Measurements from ENCODE around the gene HTRA2.
"Not testable (repeated sequence)": the region's sequence is repeated elsewhere in the genome, so short reads cannot be mapped to it uniquely, and the experiment has no call there.

HTRA2 gene

DNA sequence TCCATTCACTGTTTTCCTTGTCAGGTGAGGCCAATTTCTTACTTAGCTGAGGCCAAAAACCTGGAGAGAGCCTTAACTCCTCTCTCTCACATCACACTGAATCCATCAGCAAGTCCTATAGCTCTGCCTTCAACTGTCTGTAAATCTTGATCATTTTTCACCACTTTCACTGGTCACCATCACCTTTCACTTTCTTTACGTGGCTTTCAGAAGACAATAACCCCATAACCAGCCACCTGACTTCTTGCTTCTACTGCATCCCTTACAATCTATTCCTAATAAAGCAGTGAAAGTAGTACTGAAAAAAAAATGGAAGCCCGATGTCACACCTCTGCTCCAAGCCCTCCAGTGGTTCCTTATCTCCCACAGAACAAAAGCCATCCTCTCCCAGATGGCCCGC is 16.3 kb downstream of the HTRA2 start:
- no peak for DNase-seq

DNA sequence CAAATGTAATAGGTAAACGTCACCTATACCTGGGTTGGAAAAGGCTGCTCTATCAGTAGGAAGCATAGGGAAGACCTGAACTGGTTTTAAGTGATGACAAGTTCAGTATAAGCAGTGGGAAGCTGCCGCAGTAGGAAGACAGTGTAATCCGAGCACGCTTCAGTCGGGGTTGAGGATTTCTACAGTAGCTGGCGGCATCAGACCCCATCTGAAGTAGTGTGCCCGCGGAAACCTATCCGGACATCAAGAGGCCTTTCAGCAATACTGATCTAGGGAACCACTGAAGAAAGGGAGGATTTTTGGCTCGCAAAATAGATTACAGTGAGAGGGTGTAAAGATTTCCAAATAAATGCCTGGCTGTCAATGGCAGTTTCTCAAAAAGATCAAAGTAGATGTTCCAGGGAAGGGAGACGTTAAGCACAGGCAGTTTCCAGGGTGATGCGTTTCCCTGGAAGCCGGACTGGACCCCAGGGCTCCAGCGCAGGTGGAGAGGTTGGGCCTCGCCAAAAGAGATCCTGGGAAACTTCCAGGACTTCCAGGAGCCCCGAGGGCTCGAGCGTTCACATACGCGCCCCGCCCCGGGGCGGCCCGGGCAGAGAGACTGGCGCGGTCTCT is 18.7 kb downstream of the HTRA2 start:
- no peak for DNase-seq

DNA sequence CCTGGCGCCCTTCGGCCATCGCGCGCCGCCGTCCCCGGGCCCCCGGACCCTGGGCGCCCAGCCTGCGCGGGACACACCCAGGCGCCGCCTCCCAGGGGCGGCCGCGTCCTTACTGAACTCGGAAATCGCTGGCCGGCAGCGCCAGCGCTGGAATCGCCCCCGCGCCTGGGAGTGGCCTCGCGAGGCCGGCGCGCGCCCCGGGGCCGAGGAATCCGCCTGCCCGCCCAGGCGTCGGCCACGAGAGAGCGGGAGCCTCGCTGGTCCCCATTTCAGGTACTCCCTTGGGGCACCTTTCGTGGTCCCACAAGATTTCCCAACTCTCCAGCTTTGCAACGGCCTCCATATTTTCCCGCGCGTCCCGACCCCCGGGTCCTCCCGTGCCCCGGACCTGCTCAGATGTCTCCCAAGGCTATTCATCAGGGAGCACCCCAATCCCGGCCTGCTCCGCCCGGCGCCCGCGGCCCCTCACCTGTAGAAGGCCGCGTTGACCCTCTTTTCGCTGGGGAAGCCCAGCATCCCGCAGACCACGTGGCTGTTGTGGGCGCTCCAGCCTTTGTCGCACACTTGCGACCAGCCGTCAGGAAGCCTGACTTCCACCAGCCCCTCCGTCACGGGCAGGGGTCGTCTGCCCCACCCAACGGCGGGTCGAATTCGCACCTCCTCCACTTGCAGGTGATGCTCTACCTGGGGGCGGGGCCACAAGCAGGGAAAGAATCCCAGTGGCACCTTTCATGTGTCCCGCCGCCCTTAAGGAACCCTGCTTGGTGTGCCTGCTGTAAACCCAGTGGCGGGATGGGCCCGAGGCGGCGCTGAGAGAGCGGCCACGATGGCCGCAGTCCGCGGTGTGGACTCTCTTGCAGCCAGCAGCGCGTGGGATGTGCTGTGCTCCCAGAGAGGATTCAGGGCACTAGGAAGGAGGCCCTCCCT is 19.4 kb downstream of the HTRA2 start:
- peak; percentile 86 for DNase-seq

DNA sequence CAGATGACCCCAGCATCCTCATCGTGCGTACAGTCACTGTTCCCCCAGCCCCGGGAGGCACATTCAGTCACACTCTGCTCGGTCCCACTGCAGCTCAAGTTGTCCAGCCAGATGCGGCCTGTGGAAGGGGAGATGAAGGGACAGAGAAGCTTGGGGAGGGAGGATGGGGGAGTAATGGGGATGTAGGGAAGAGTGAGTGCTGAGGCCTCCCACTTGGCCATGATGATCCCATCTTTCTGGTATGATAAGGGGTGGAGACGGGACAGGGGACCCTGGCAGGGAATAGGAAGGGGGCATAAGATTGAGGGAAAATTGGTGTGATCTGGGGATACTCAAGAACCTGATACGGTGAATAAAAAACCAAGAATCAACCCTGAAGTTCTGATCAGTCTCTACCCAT is 20.5 kb downstream of the HTRA2 start:
- no peak for DNase-seq

DNA sequence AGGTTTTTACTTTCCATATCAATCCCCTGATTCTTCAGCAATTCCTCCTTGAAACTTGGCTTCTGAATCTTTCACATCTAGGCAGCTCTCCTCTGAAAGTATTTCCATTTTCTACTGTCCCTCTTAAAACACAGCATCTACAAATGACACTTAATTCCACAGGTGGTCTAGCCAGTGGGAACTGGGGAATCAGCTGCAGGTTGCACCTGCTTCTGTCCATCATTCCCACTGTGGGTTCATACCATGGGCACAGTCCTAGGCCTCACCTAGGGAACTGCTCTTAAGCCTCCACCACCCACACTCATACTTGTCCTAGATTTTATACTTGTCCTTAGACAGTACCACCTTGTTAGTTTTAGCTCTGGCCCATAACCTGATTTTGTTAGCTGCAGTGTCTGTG is 21.8 kb downstream of the HTRA2 start:
- DNase-seq = no peak

DNA sequence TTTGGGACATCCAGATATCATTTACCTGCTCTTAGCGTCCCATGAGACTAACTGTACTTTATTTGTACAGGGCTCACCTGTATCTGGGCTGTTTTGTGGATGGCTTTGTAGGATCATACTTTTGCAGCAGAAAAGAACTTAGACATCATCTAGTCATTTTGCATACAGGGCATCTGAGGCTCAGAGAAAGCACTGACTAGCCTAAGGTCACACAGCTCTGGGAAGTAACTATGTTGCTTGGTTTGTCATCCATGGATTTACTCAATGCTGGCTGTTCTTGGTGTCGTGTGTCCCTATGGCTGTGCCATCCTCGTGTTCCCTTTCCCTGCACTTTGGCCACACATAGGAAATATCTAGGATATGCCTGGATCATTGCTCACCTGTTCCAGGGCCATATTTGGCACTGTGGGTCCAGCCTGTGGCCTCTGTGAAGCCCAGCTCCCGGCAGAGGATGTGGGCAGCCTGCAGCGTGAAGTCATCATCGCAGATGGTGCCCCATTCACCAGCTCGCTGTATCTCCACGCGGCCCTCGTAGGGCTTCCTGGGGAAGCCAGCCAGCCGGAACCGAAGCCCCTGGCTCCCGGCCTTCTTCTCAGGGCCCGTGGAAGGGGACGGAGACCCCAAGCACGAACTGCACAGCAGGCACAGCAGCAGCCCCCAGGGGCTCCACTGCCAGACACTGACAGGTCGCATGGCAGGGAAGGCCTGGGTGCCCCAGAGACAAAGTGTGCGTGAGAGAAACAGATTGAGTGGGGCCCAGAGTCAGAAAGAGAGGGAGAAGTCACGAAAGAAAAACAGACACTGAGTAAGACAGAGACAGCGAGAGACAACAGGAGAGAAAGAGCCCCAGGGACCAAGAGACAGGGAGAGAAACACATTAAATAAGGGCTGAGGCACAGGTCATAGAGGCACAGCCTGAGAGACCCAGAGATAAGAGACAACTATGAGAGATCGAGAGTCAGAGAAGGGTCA is 22.5 kb downstream of the HTRA2 start:
- DNase-seq = no peak

DNA sequence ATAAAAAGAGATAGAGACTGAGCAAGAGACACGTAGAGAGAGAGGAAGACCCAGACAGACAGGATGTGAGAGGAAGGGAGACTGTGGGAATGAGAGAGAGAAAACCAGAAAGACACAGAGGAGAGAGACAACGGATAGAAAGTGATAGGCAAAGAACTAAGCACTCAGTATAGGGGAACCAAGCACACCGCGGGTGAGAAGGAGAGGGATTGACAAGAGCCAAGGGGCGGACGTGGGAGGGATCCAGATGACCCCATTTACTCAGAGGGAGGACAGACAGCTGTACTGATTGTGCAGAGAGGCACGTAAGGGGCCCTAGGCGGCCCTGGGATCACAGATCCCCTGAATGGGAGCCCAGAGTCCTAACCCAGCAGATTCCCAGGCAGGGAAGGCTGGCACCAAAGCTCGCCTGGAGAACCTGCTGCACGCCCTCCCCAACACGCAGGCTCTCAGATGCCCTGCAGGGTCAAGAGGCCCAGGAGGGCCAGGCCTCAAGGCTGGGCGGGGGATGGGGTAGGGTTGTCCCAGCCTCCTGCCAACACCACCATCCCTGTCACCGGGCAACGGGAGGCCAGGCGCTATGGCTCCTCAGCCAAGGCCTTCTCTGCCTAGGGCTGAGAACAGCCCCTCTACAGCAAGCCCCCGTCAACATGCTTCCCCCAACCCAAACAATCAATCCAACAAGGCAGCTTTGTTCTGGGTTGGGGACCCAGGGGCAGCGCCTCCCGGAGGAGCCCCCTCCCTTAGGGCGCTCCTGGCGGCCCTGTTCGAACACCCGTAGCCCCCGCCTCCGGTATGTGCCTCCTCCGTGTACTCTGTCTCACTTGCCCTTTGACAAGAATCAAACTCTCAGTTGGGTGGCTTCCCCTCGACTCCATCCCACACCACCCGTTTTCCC is 23.4 kb downstream of the HTRA2 start:
- DNase-seq = peak; percentile 48

DNA sequence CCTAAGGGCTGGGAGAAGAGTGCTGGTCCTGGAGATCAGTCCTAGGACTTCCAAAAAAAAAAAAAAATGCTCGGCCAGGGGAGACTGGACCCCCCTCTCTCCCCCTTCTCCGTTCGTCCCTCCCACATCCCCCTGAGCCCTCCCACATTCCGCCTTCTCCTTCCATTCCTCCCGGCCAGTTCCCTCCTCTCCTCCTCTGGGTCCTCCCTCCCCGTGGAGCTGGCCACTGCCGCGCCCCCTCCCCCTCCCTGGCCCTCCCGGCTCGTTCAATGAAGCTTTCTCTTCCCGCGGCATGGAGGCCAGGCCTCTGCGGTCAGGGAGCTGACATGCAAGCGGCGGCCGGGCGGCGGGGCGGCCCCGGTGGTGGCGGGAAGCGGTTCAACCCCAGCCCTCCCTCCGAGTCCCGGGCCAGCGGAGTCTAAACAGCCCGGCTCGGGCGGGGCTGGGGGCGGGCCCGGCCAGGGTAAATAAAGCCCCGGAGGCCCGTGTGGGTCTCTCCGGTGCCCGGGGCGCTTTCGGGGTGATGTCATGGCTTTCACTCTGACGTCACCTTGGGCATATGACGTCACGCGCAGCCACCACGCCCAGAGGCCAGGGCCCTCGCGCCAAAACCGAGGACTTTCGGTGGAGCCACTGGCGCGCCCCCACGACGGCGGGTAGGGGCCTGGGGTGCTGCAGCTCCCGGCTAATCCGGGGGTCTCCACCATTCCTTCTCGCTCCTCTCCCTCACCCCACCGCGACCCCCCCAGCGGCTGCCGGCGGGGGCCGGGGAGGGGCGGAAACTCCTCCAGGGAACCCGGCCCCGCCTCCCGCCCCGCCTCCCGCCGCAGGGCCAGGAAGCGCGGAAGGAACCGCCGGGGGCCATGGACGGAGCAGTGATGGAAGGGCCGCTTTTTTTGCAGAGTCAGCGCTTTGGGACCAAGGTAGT is 24.4 kb downstream of the HTRA2 start, which contains the start of the genes DOK1 and LOXL3:
Gene DOK1, plus strand, starts transcription at position 829 of the 928 bp plus-strand sequence. Its CDS starts 35 bp downstream, at position 864.
Gene LOXL3, minus strand, starts transcription at position 51 of the 928 bp plus-strand sequence. CDS start 1,308 bp downstream, outside the sequence.
- DNase-seq = peak; percentile 91

DNA sequence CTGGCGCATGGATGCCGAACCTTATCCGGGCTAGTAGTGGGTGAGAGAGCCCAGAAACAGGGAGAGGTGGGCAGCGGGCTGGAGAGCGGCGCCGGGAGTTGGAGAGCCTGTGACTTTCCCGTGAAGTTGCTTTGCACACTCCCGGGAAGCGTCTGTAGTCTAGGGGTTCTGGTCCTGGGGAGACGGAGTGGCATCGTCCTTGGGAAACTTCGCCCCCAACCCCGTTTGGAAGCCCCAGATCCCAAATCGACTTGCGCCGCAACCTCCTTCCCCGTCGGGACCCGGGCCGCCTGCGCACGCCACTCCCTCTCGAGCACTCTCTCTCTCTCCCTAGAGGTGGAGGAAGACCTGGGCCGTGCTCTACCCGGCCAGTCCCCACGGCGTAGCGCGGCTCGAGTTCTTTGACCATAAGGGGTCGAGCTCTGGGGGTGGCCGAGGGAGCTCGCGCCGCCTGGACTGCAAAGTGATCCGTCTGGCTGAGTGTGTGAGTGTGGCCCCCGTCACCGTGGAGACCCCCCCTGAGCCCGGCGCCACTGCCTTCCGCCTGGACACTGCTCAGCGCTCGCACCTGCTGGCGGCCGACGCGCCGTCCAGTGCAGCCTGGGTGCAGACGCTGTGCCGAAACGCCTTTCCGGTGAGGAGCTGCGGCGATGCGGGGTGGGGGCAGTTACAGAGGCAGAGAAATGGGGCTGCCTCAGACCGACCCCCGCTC is 25.2 kb downstream of the HTRA2 start:
- peak; percentile 76 for DNase-seq

DNA sequence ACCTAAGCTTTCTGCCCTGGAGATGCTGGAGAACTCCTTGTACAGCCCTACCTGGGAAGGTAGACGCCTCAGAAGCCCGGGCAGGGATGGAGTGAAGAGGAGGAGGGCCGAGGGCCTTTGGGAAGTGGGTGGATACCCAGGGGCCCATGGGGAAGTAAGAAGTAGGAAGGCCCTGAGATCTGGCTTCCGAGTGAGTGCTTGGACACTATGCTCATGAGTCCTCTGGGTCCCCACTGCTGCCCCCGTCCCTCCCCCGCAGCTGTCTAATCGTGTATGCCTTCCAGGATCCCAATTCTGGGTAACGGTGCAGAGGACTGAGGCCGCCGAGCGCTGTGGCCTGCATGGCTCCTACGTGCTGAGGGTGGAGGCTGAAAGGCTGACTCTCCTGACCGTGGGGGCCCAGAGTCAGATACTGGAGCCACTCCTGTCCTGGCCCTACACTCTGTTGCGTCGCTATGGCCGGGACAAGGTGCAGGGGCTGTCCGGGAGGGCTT is 25.9 kb downstream of the HTRA2 start:
- DNase-seq = peak; percentile 53

DNA sequence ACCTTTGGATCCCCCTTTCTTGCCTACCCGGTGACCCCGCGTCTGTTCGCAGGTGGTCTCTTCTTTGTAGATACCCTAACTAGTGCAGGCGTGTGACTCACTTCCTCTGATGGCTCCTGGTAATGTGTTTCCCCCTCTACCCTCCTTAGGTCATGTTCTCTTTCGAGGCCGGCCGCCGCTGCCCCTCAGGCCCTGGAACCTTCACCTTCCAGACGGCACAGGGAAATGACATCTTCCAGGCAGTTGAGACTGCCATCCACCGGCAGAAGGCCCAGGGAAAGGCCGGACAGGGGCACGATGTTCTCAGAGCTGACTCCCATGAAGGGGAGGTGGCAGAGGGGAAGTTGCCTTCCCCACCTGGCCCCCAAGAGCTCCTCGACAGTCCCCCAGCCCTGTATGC is 26.4 kb downstream of the HTRA2 start:
- no peak for DNase-seq

DNA sequence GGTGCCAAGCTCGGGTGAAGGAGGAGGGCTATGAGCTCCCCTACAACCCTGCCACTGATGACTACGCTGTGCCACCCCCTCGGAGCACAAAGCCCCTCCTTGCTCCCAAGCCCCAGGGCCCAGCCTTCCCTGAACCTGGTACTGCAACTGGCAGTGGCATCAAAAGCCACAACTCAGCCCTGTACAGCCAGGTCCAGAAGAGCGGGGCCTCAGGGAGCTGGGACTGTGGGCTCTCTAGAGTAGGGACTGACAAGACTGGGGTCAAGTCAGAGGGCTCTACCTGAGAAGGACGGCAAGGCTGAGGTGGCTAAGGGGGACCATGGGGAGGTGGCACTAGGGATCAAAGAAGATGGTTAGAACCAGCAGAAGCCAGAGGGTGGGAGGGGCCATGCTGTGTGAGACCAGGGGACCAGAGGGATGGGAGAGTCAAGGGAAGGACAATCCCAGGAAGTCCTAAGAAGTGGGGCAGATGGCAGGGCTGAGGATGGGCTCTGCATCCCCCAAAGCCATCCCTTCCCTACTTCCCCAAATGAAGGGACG is 27.2 kb downstream of the HTRA2 start:
- DNase-seq = no peak

DNA sequence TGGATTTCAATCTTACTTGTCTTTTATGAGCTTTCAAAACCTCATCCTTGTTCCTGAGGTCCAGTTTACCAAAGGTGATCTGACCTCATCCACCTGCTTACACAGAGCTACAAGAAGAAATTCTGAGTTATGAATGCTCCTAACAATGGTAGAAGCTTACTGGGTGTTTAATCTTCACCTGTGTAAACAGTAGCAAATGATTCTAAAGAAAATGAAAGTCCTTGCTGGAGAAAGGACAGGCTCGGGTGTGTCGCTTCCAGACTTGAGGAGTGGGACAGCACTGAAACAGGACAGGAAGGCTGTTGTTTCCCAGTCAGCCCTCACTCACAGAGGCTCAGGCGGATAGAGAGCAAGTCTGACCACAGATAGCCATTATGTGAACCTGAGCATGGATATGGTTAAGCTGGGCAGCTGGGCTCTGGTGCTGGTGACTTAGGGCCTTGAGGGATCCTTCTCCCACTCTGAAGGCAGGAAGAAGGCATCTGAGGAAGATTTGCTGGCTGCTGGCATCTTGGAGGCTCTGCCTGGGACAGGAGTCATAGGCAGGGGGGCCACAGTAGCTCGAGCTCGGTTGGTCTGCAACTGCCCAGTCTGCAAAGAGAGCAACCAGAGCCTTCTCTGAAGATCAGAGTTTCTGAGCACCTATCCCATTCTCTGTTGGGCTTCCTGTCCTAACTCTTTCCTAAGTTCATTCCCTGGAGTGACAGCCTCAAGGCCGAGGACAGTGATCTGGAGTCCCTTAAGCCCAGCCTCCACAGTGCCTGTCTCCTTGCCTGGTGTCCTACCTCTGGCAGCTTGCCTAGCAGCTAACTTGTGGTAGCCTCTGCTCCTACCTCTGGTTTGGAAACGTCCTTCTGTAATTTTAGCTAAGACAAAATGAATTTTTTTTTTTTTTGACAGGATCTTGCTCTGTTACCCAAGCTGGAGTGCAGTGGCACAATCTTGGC is 28.8 kb downstream of the HTRA2 start:
- no peak for DNase-seq

DNA sequence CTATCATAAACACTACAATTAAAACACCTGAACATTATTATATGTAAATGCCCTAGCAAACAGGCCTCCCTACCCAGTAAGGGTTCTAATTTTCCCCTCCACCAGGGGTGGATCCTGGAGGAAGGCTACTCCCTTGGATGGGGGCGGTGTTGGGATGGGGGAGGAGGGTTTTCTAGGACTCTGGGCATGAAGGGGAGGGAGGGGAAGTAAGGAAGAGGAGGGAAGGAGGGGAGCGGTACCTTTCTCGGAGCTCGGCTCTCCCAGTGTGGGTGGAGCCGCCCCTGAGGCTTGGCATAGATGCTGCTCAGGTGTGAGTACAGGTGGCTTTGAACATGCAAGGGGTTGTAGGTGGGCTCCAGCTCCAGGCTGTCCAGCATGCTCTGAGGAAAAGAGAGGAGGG is 30.2 kb downstream of the HTRA2 start:
- DNase-seq = no peak

DNA sequence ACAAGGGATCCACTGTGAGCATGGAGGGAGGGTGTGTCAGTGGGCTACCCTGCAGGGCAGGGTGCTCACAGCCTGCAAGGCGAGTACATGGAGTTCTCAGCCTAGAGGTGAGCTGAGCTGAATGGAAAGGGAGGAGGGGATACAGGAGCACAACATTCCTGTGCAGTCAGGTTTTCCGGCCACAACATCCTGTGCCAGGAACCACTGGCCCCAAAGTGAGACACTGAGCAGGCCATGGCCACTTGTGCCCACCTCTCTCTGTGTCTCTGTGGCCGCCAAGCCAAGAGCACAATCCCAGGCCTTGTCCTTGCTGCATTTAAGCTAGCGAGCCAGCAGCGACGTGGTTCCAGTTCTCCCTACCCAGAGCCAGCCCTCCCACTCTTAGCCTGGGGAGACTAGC is 30.9 kb downstream of the HTRA2 start:
- DNase-seq = no peak

DNA sequence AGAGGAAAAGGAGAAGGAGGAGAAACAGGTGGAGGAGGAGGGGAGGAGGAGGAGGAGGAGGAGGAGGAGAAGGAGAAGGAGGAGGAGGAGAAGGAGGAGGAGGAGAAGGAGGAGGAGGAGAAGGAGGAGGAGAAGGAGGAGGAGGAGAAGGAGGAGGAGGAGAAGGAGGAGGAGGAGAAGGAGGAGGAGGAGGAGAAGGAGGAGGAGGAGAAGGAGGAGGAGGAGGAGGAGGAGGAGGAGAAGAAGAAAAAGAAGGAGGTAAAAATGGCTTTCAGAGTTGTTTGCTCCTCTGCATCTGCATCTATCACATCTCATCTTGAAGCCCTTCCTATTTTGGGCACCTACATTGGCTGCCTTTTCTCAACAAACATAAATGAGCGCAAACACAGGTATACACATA is 31.3 kb downstream of the HTRA2 start:
- DNase-seq = not testable (repeated sequence)

DNA sequence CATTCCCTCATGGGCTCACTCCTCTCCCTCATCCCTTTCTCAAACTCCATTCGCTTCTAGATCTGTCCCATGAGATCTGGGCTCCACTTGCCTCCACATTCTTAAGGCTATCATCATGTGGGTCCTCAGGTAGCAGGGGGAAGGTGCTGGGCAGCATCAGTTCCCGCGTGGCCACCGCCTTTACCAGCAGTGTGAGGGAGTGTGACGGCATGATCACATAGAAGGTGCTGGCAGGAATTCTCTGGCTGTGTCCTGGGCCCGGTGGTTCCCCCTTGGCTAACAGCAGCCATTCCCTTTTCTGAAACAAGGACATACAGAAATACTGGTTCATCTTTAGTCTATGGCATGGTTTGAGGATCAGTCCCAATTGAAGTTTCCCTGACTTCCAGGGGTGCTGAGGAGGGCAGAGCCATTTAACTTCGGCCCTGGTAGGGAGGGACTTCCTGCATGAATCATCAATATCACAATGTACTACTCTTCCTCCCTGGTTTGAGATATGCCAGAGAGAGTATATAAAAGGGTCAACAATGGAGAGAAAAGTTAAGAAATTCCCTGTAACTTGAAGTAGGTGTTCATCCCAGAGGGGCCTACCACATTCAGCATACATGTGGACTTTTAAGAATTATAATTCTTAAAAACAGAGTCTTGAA is 32.5 kb downstream of the HTRA2 start:
- peak; percentile 49 for DNase-seq

DNA sequence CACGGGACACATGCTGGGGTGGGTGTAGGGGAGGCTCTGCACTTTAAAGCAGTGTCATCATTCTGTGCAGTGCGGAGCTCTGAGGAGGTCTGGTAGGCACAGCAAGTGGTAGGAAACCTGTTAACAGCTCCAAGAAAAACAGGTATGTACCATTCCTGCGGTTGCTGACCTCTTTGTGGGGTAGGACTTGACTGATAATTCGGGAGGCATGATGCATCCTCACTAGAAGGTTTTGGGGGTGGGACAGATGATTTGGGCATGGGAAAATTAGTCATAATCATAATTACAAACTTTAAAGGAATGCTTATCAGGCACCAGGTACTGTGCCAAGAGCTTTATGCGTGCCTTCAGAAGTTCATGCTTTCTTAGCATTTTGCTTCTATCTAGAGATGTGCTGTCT is 34.5 kb downstream of the HTRA2 start:
- no peak for DNase-seq
